HG03108 (cell line): ENCODE measurements around the gene BCKDHB.
A peak's percentile ranks its signal among the peaks of the same experiment; 100 is the strongest.

ENCODE experiments used
- ATAC-seq: cut with Tn5 transposase; IDR thresholded peaks from one replicate; pipeline ENCODE4 v1.9.1; 2021; ENCODE audit warnings: moderate library complexity; ENCODE audit not compliant: unreplicated experiment

Gene BCKDHB

GRCh38 chr6:80325742-80326141, 219.3 kb downstream of the BCKDHB start:
- no peak for ATAC-seq

GRCh38 chr6:80328652-80329051, 222.2 kb downstream of the BCKDHB start:
- ATAC-seq, result no peak

GRCh38 chr6:80329496-80329895, 223.0 kb downstream of the BCKDHB start:
- ATAC-seq, result no peak

- no peak for ATAC-seq
Observed at GRCh38 chr6:80330961-80331360, 224.5 kb downstream of the BCKDHB start.

- ATAC-seq, result no peak
Observed at GRCh38 chr6:80331522-80331921, 225.1 kb downstream of the BCKDHB start.

- no peak for ATAC-seq
Observed at GRCh38 chr6:80331974-80332373, 225.5 kb downstream of the BCKDHB start.

- no peak for ATAC-seq
Observed at GRCh38 chr6:80333342-80333741, 226.9 kb downstream of the BCKDHB start.

GRCh38 chr6:80335121-80335531, 228.7 kb downstream of the BCKDHB start:
- no peak for ATAC-seq

- no peak for ATAC-seq
Observed at GRCh38 chr6:80336911-80337310, 230.4 kb downstream of the BCKDHB start.

GRCh38 chr6:80338201-80338836, 231.8 kb downstream of the BCKDHB start:
- ATAC-seq, result peak; percentile 72

- ATAC-seq, result no peak
Observed at GRCh38 chr6:80339421-80339820, 232.9 kb downstream of the BCKDHB start.

GRCh38 chr6:80340280-80340679, 233.8 kb downstream of the BCKDHB start:
- no peak for ATAC-seq

GRCh38 chr6:80340686-80341085, 234.2 kb downstream of the BCKDHB start:
- ATAC-seq, result no peak

- ATAC-seq, result no peak
Observed at GRCh38 chr6:80341330-80341729, 234.9 kb downstream of the BCKDHB start.

GRCh38 chr6:80343511-80343910, 237.0 kb downstream of the BCKDHB start:
- ATAC-seq, result no peak

GRCh38 chr6:80347101-80347500, 240.6 kb downstream of the BCKDHB start:
- no peak for ATAC-seq

- ATAC-seq, result no peak
Observed at GRCh38 chr6:80348263-80348662, 241.8 kb downstream of the BCKDHB start.

- ATAC-seq, result no peak
Observed at GRCh38 chr6:80356000-80356399, 249.5 kb downstream of the BCKDHB start.

GRCh38 chr6:80356545-80356944, 250.1 kb downstream of the BCKDHB start:
- no peak for ATAC-seq

- ATAC-seq, result no peak
Observed at GRCh38 chr6:80357081-80357480, 250.6 kb downstream of the BCKDHB start.

- ATAC-seq, result no peak
Observed at GRCh38 chr6:80357674-80358073, 251.2 kb downstream of the BCKDHB start.

- no peak for ATAC-seq
Observed at GRCh38 chr6:80363501-80364122, 257.1 kb downstream of the BCKDHB start.

GRCh38 chr6:80364149-80364548, 257.7 kb downstream of the BCKDHB start:
- ATAC-seq, result no peak
